Neural progenitor cell (in vitro differentiated cells): ENCODE measurements around the gene FOXJ3. TPM values are rescaled to one million over a fixed set of nuclear protein-coding genes. Genes with fewer than 3 reads are reported as not detected.

ENCODE experiments used
- DNase-seq: peaks from one replicate; pipeline ENCODE4 v3.0.0-alpha.2; 2016; ENCODE audit warnings: low spot score
- H2AFZ ChIP-seq: fragments of 200-600 bp; sonication (generic); replicated peaks from 2 replicates; pipeline ENCODE4 v1.6.1; 2016; ENCODE audit warnings: antibody characterized with exemption
- H3F3A ChIP-seq: fragments of 200-600 bp; sonication (generic); 2 replicates; pipeline ENCODE4 v1.6.1; 2016; ENCODE audit warnings: antibody characterized with exemption, low read depth
- H3K27ac ChIP-seq: fragments of 200-600 bp; sonication (generic); 2 replicates; pipeline ENCODE4 v1.5.1; 2016; ENCODE audit warnings: mild to moderate bottlenecking
- H3K27me3 ChIP-seq: fragments of 200-600 bp; sonication (generic); 2 replicates; pipeline ENCODE4 v1.6.1; 2016; ENCODE audit warnings: mild to moderate bottlenecking, moderate library complexity
- H3K36me3 ChIP-seq: fragments of 200-600 bp; sonication (generic); 2 replicates; pipeline ENCODE4 v1.5.1; 2016
- H3K4me1 ChIP-seq: fragments of 200-600 bp; sonication (generic); 2 replicates; pipeline ENCODE4 v1.6.1; 2016; ENCODE audit warnings: mixed run types
- H3K4me2 ChIP-seq: fragments of 200-600 bp; sonication (generic); 2 replicates; pipeline ENCODE4 v1.6.1; 2016
- H3K4me3 ChIP-seq: fragments of 200-600 bp; sonication (generic); 2 replicates; pipeline ENCODE4 v1.5.1; 2016
- H3K79me2 ChIP-seq: fragments of 200-600 bp; sonication (generic); 2 replicates; pipeline ENCODE4 v1.6.1; 2016; ENCODE audit warnings: low read depth
- H3K9ac ChIP-seq: fragments of 200-600 bp; sonication (generic); 2 replicates; pipeline ENCODE4 v1.6.1; 2016
- H3K9me3 ChIP-seq: fragments of 200-600 bp; sonication (generic); 2 replicates; pipeline ENCODE4 v1.5.1; 2016; ENCODE audit warnings: low read depth
- H4K20me1 ChIP-seq: fragments of 200-600 bp; sonication (generic); 2 replicates; pipeline ENCODE4 v1.6.1; 2016; ENCODE audit warnings: low read depth
- H3K27ac Mint-ChIP-seq: 3 replicates; pipeline ENCODE4 v1.8.0; 2021; ENCODE audit warnings: mixed read lengths
- H3K27me3 Mint-ChIP-seq: 2 replicates; pipeline ENCODE4 v1.8.0; 2022; ENCODE audit warnings: low read depth, mild to moderate bottlenecking, inconsistent platforms, moderate library complexity, mixed read lengths; ENCODE audit not compliant: insufficient read depth
- H3K36me3 Mint-ChIP-seq: 3 replicates; pipeline ENCODE4 v1.8.0; 2021; ENCODE audit warnings: mixed read lengths
- H3K4me1 Mint-ChIP-seq: 3 replicates; pipeline ENCODE4 v1.8.0; 2021; ENCODE audit warnings: mixed read lengths
- H3K4me3 Mint-ChIP-seq: 3 replicates; pipeline ENCODE4 v1.8.0; 2021; ENCODE audit warnings: mild to moderate bottlenecking, moderate library complexity, mixed read lengths
- H3K9me3 Mint-ChIP-seq: 3 replicates; pipeline ENCODE4 v1.8.0; 2020; ENCODE audit warnings: mixed read lengths
- EZH2 ChIP-seq: fragments of 200-600 bp; sonication (generic); IDR thresholded peaks from 2 replicates; pipeline ENCODE4 v1.6.1; 2017; ENCODE audit warnings: antibody characterized with exemption, mild to moderate bottlenecking, moderate library complexity
- EZH2phosphoT487 ChIP-seq: fragments of 200-600 bp; sonication (generic); IDR thresholded peaks from 2 replicates; pipeline ENCODE4 v1.6.1; 2017; ENCODE audit warnings: antibody characterized with exemption
- total RNA-seq: library from RNA; depleted of rRNA; stranded (reverse); fragments of >200 nt; gene quantifications from 2 replicates; pipeline ENCODE4 v1.2.3, GENCODE V29; 2015; ENCODE audit warnings: low replicate concordance
- TF ChIP-seq, protein P1 (sequence below): fragments of 200-600 bp; sonication (generic); IDR thresholded peaks from 2 replicates; pipeline ENCODE4 v1.5.1; 2017; ENCODE audit warnings: antibody characterized with exemption, mild to moderate bottlenecking

The FOXJ3 gene
- total RNA-seq, 1 donor from 2014 or later = 58.5 TPM

DNA sequence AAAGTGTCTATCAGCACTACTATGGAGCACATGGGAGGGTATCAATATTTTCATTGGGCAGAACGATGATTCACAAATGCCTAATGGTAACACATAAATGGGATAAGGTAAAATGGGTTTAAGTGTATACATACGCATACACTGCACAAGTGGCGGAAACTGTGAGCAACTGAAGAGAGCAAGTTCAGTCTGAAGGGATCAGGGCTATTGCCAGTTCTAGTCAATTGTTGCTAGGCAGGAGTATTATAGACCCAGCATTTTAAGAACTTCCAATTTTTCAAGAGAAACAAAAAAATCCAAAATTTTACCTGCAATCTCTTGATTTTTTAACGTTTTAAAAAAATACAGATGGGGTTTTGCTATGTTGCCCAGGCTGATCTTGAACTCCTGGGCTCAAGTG, 23.1 kb downstream of the FOXJ3 start:
- Mint-ChIP-seq H3K4me3 (no peak overlapping the region), H3K27ac (no peak overlapping the region), H3K9me3 (no peaks in the 10 kb centered on the region), H3K27me3 (no peaks in the 10 kb centered on the region), H3K36me3 (peaks cover 27% of the 10 kb centered on the region), H3K4me1 (peaks cover 21% of the 10 kb centered on the region)
- Histone ChIP-seq H2AFZ (no peak overlapping the region), H3K4me2 (no peak overlapping the region), H4K20me1 (peaks cover 79% of the 10 kb centered on the region), H3K4me1 (peaks cover 4% of the 10 kb centered on the region), H3K79me2 (peaks cover 99% of the 10 kb centered on the region), H3K27ac (no peak overlapping the region), H3F3A (no peaks in the 10 kb centered on the region), H3K9ac (no peak overlapping the region), H3K27me3 (no peaks in the 10 kb centered on the region), H3K9me3 (no peaks in the 10 kb centered on the region), H3K4me3 (no peak overlapping the region), H3K36me3 (no peaks in the 10 kb centered on the region)
- TF ChIP-seq EZH2phosphoT487 = no peak
- TF ChIP-seq EZH2 = no peak
- TF ChIP-seq, protein P1, sequence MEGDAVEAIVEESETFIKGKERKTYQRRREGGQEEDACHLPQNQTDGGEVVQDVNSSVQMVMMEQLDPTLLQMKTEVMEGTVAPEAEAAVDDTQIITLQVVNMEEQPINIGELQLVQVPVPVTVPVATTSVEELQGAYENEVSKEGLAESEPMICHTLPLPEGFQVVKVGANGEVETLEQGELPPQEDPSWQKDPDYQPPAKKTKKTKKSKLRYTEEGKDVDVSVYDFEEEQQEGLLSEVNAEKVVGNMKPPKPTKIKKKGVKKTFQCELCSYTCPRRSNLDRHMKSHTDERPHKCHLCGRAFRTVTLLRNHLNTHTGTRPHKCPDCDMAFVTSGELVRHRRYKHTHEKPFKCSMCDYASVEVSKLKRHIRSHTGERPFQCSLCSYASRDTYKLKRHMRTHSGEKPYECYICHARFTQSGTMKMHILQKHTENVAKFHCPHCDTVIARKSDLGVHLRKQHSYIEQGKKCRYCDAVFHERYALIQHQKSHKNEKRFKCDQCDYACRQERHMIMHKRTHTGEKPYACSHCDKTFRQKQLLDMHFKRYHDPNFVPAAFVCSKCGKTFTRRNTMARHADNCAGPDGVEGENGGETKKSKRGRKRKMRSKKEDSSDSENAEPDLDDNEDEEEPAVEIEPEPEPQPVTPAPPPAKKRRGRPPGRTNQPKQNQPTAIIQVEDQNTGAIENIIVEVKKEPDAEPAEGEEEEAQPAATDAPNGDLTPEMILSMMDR = no peak
- DNase-seq = no peak

GRCh38 chr1:42311138-42311537, 23.9 kb downstream of the FOXJ3 start:
- H3K79me2 ChIP-seq = peaks cover 99% of the 10 kb centered on the region
- Mint-ChIP-seq H3K27ac (no peak overlapping the region), H3K9me3 (peaks cover 2% of the 10 kb centered on the region), H3K27me3 (no peaks in the 10 kb centered on the region), H3K4me1 (peaks cover 21% of the 10 kb centered on the region), H3K4me3 (no peak overlapping the region), H3K36me3 (peaks cover 31% of the 10 kb centered on the region)
- H3K9me3 ChIP-seq = no peaks in the 10 kb centered on the region
- no peaks in the 10 kb centered on the region for H3K27me3 ChIP-seq
- H3K27ac ChIP-seq = no peak overlapping the region
- H3K36me3 ChIP-seq = no peaks in the 10 kb centered on the region
- H3K4me2 ChIP-seq = no peak overlapping the region
- H3F3A ChIP-seq = no peaks in the 10 kb centered on the region
- no peak overlapping the region for H2AFZ ChIP-seq
- H3K4me1 ChIP-seq = peaks cover 4% of the 10 kb centered on the region
- no peak overlapping the region for H3K4me3 ChIP-seq
- TF ChIP-seq EZH2 = no peak
- TF ChIP-seq, protein P1 = no peak
- no peak for TF ChIP-seq EZH2phosphoT487
- DNase-seq = no peak
- peaks cover 72% of the 10 kb centered on the region for H4K20me1 ChIP-seq
- H3K9ac ChIP-seq = no peak overlapping the region

- H3K27ac Mint-ChIP-seq = no peak overlapping the region
- no peak overlapping the region for H2AFZ ChIP-seq
- H3K27me3 Mint-ChIP-seq = peaks cover under 1% of the 10 kb centered on the region
- H4K20me1 ChIP-seq = peaks cover 30% of the 10 kb centered on the region
- H3K4me3 ChIP-seq = no peak overlapping the region
- H3K4me2 ChIP-seq = no peak overlapping the region
- H3K27me3 ChIP-seq = no peaks in the 10 kb centered on the region
- H3K4me1 ChIP-seq = no peaks in the 10 kb centered on the region
- no peak overlapping the region for H3K9ac ChIP-seq
- DNase-seq = no peak
- H3K79me2 ChIP-seq = peaks cover 99% of the 10 kb centered on the region
- no peaks in the 10 kb centered on the region for H3K4me1 Mint-ChIP-seq
- TF ChIP-seq, protein P1 = no peak
- TF ChIP-seq EZH2phosphoT487 (no peak), EZH2 (no peak)
- H3K36me3 Mint-ChIP-seq = peaks cover 64% of the 10 kb centered on the region
- H3K9me3 Mint-ChIP-seq = peaks cover 35% of the 10 kb centered on the region
- H3K9me3 ChIP-seq = no peaks in the 10 kb centered on the region
- H3F3A ChIP-seq = no peaks in the 10 kb centered on the region
- H3K4me3 Mint-ChIP-seq = no peak overlapping the region
- no peaks in the 10 kb centered on the region for H3K36me3 ChIP-seq
- no peak overlapping the region for H3K27ac ChIP-seq
These were observed 28.1 kb downstream of the FOXJ3 start for GRCh38 chr1:42306977-42307376.

DNA sequence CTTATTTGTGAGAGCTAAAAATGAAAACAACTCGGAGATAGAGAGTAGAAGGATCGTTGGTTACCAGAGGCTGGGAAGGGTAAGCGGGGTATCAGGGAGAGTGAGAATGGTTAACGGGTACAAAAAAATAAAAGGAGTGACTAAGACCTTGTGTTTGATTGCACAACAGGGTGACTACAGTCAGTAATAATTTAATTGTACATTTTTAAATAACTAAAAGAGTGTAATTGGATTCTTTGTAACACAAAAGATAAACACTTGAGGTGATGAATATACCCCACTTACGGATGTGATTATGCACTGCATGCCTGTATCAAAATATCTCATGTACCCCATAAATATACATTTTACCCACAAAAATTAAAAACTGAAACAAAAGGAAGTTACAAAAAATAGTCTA, 29.4 kb downstream of the FOXJ3 start:
- Histone ChIP-seq H3K27ac (no peak overlapping the region), H3K4me1 (no peaks in the 10 kb centered on the region), H3K9me3 (no peaks in the 10 kb centered on the region), H3K4me3 (no peak overlapping the region), H4K20me1 (peaks cover 17% of the 10 kb centered on the region), H3K27me3 (no peaks in the 10 kb centered on the region), H3F3A (no peaks in the 10 kb centered on the region), H3K4me2 (no peak overlapping the region), H3K36me3 (no peaks in the 10 kb centered on the region), H3K9ac (no peak overlapping the region), H3K79me2 (peaks cover 99% of the 10 kb centered on the region), H2AFZ (no peak overlapping the region)
- Mint-ChIP-seq H3K27me3 (peaks cover 2% of the 10 kb centered on the region), H3K9me3 (peaks cover 48% of the 10 kb centered on the region), H3K4me3 (no peak overlapping the region), H3K27ac (no peak overlapping the region), H3K4me1 (no peaks in the 10 kb centered on the region), H3K36me3 (peaks cover 66% of the 10 kb centered on the region)
- DNase-seq = no peak
- no peak for TF ChIP-seq EZH2phosphoT487
- TF ChIP-seq EZH2 = no peak
- TF ChIP-seq, protein P1 = no peak
